Skeletal muscle satellite cell (primary cell): Measurements from ENCODE around the gene ZFP36L2.
"Not testable (repeated sequence)": the region's sequence is repeated elsewhere in the genome, so short reads cannot be mapped to it uniquely, and the experiment has no call there.

Experiments
- H3K27me3 ChIP-seq: 2 replicates; pipeline ENCODE4 v1.7.0; 2013; ENCODE audit warnings: low read length; ENCODE audit not compliant: control insufficient read depth, insufficient read depth
- H3K36me3 ChIP-seq: 2 replicates; pipeline ENCODE4 v1.7.0; 2013; ENCODE audit warnings: mild to moderate bottlenecking, control low read depth, low read length; ENCODE audit not compliant: insufficient read depth
- H3K4me1 ChIP-seq: 2 replicates; pipeline ENCODE4 v1.7.0; 2013; ENCODE audit warnings: low read length; ENCODE audit not compliant: control insufficient read depth, insufficient read depth
- H3K4me2 ChIP-seq: 2 replicates; pipeline ENCODE4 v1.7.0; 2013; ENCODE audit warnings: mild to moderate bottlenecking, low read length
- H3K4me3 ChIP-seq: 2 replicates; pipeline ENCODE4 v1.7.0; 2013; ENCODE audit warnings: low read length
- H3K9ac ChIP-seq: 2 replicates; pipeline ENCODE4 v1.7.0; 2013; ENCODE audit warnings: mild to moderate bottlenecking, low read depth, low read length, moderate library complexity
- H3K9me3 ChIP-seq: replicated peaks from 2 replicates; pipeline ENCODE4 v1.7.0; 2013; ENCODE audit warnings: mild to moderate bottlenecking, control low read depth, low read length

The ZFP36L2 gene

GRCh38 chr2:43199492-43200488 is 26.6 kb downstream of the ZFP36L2 start:
- no peak overlapping the region for H3K9ac ChIP-seq
- H3K36me3 ChIP-seq: no peaks in the 10 kb centered on the region
- no peaks in the 10 kb centered on the region for H3K9me3 ChIP-seq
- no peaks in the 10 kb centered on the region for H3K27me3 ChIP-seq
- no peak overlapping the region for H3K4me3 ChIP-seq
- H3K4me2 ChIP-seq: no peak overlapping the region
- no peaks in the 10 kb centered on the region for H3K4me1 ChIP-seq

- Histone ChIP-seq H3K9ac (no peak overlapping the region), H3K36me3 (no peaks in the 10 kb centered on the region), H3K4me3 (no peak overlapping the region), H3K4me2 (no peak overlapping the region), H3K27me3 (no peaks in the 10 kb centered on the region), H3K9me3 (no peaks in the 10 kb centered on the region), H3K4me1 (no peaks in the 10 kb centered on the region)
Observed at GRCh38 chr2:43198263-43198662, 28.1 kb downstream of the ZFP36L2 start.

- Histone ChIP-seq H3K4me1 (no peaks in the 10 kb centered on the region), H3K27me3 (no peaks in the 10 kb centered on the region), H3K4me3 (no peak overlapping the region), H3K9ac (no peak overlapping the region), H3K36me3 (no peaks in the 10 kb centered on the region), H3K4me2 (no peak overlapping the region), H3K9me3 (no peaks in the 10 kb centered on the region)
Observed at GRCh38 chr2:43197588-43197896, 28.9 kb downstream of the ZFP36L2 start.

GRCh38 chr2:43196768-43197587 is 29.4 kb downstream of the ZFP36L2 start:
- no peak overlapping the region for H3K4me3 ChIP-seq
- no peaks in the 10 kb centered on the region for H3K4me1 ChIP-seq
- H3K27me3 ChIP-seq: no peaks in the 10 kb centered on the region
- no peak overlapping the region for H3K9ac ChIP-seq
- no peaks in the 10 kb centered on the region for H3K36me3 ChIP-seq
- H3K9me3 ChIP-seq: no peaks in the 10 kb centered on the region
- no peak overlapping the region for H3K4me2 ChIP-seq

- no peaks in the 10 kb centered on the region for H3K4me1 ChIP-seq
- H3K9me3 ChIP-seq: no peaks in the 10 kb centered on the region
- no peak overlapping the region for H3K4me3 ChIP-seq
- no peaks in the 10 kb centered on the region for H3K36me3 ChIP-seq
- H3K9ac ChIP-seq: no peak overlapping the region
- H3K4me2 ChIP-seq: no peak overlapping the region
- no peaks in the 10 kb centered on the region for H3K27me3 ChIP-seq
Observed at GRCh38 chr2:43194121-43194869, 32.1 kb downstream of the ZFP36L2 start.

- Histone ChIP-seq H3K9ac (no peak overlapping the region), H3K4me1 (no peaks in the 10 kb centered on the region), H3K9me3 (no peaks in the 10 kb centered on the region), H3K4me3 (no peak overlapping the region), H3K27me3 (no peaks in the 10 kb centered on the region), H3K4me2 (no peak overlapping the region), H3K36me3 (no peaks in the 10 kb centered on the region)
Observed at GRCh38 chr2:43193652-43194120, 32.7 kb downstream of the ZFP36L2 start.

GRCh38 chr2:43192744-43193651 is 33.4 kb downstream of the ZFP36L2 start:
- H3K27me3 ChIP-seq: no peaks in the 10 kb centered on the region
- no peak overlapping the region for H3K4me2 ChIP-seq
- no peak overlapping the region for H3K4me3 ChIP-seq
- H3K9me3 ChIP-seq: no peaks in the 10 kb centered on the region
- no peak overlapping the region for H3K9ac ChIP-seq
- no peaks in the 10 kb centered on the region for H3K4me1 ChIP-seq
- H3K36me3 ChIP-seq: no peaks in the 10 kb centered on the region

- H3K4me1 ChIP-seq: no peaks in the 10 kb centered on the region
Observed at GRCh38 chr2:43191947-43192516, 34.4 kb downstream of the ZFP36L2 start.

GRCh38 chr2:43190311-43191052 is 35.9 kb downstream of the ZFP36L2 start:
- no peaks in the 10 kb centered on the region for H3K4me1 ChIP-seq
- no peaks in the 10 kb centered on the region for H3K9me3 ChIP-seq
- H3K4me3 ChIP-seq: no peak overlapping the region
- no peaks in the 10 kb centered on the region for H3K36me3 ChIP-seq
- H3K27me3 ChIP-seq: no peaks in the 10 kb centered on the region
- no peak overlapping the region for H3K4me2 ChIP-seq
- H3K9ac ChIP-seq: no peak overlapping the region

More at GRCh38 chr2:43191947-43192516, 34.4 kb downstream of the ZFP36L2 start:
- H3K36me3 ChIP-seq: no peaks in the 10 kb centered on the region
- H3K4me3 ChIP-seq: no peak overlapping the region
- H3K9me3 ChIP-seq: no peaks in the 10 kb centered on the region
- H3K27me3 ChIP-seq: no peaks in the 10 kb centered on the region
- H3K4me2 ChIP-seq: no peak overlapping the region
- H3K9ac ChIP-seq: no peak overlapping the region

- not testable (repeated sequence) for H3K36me3 ChIP-seq, H3K4me3 ChIP-seq, H3K9me3 ChIP-seq, H3K9ac ChIP-seq, H3K27me3 ChIP-seq, H3K4me1 ChIP-seq, H3K4me2 ChIP-seq
Observed at GRCh38 chr2:43189861-43190260, 36.5 kb downstream of the ZFP36L2 start.
